Esophagus squamous epithelium (tissue), 5 donors: ENCODE measurements around the gene CSPG4. TPM values are rescaled to one million over a fixed set of nuclear protein-coding genes. Genes with fewer than 3 reads are reported as not detected.
"Not testable (repeated sequence)": the region's sequence is repeated elsewhere in the genome, so short reads cannot be mapped to it uniquely, and the experiment has no call there.

Source experiments
- DNase-seq: peaks from one replicate; lab custom pipeline; 2025; lab: John Stamatoyannopoulos, UW
- H3K27ac ChIP-seq, 4 donors: fragments of 200-600 bp; sonication (generic); one replicate each; pipeline ENCODE4 v1.5.1; 2016 to 2019; ENCODE audit warnings: mild to moderate bottlenecking in 1 of 4
- H3K27me3 ChIP-seq, 4 donors: fragments of 200-600 bp; sonication (generic); 1 replicate in 3 of 4; 2 replicates in 1 of 4; pipeline versions ENCODE4 v1.5.1 to v1.6.0; 2017 to 2021; ENCODE audit warnings: antibody characterized with exemption in 1 of 4
- H3K36me3 ChIP-seq, 3 donors: fragments of 200-600 bp; sonication (generic); one replicate each; pipeline ENCODE4 v1.5.1; 2016 to 2019
- H3K4me1 ChIP-seq, 3 donors: fragments of 200-600 bp; sonication (generic); one replicate each; pipeline ENCODE4 v1.5.1; 2017 to 2019
- H3K4me3 ChIP-seq, 4 donors: fragments of 200-600 bp; sonication (generic); 1 replicate in 3 of 4; 2 replicates in 1 of 4; pipeline ENCODE4 v1.5.1; 2016 to 2019; ENCODE audit warnings: mild to moderate bottlenecking in 2 of 4, moderate library complexity in 1 of 4
- H3K9me3 ChIP-seq, 3 donors: fragments of 200-600 bp; sonication (generic); one replicate each; pipeline ENCODE4 v1.5.1; 2016 to 2019
- CTCF ChIP-seq, 6 experiments: fragments of 450-650 bp in 4 of 6; fragments of 200-600 bp in 2 of 6; sonication (generic) in 2 of 6; IDR thresholded peaks; one replicate each; pipeline ENCODE4 v1.5.1; 2016 to 2019; ENCODE audit warnings: antibody characterized with exemption in 6 of 6, mild to moderate bottlenecking in 4 of 6, moderate library complexity in 4 of 6
- POLR2A ChIP-seq, 4 donors: fragments of 450-650 bp; IDR thresholded peaks; one replicate each; pipeline ENCODE4 v1.6.1; 2017; ENCODE audit warnings: antibody characterized with exemption in 4 of 4, mild to moderate bottlenecking in 4 of 4, moderate library complexity in 3 of 4
- WGBS, 2 donors: methylation state at CpG; one replicate each; pipeline ENCODE4 v1.1.5; 2018; 5-methylcytosine and 5-hydroxymethylcytosine counted together
- intact Hi-C: fragments of 100-400 bp; cut with DNase I; formaldehyde crosslinking; loops from one replicate; pipeline ENCODE4 v1.15.0; 2022
- total RNA-seq, 4 donors: library from RNA; depleted of rRNA; stranded (reverse); fragments of >200 nt; gene quantifications; one replicate each; pipeline ENCODE4 v1.1.0, GENCODE V29; 2016
- donor health status: DM: yes; HTN: yes; CAD: no.

CSPG4 gene
- total RNA-seq, 4 donors from 2014 or later: 2.9 to 13.4 (median 4.2) TPM

DNA sequence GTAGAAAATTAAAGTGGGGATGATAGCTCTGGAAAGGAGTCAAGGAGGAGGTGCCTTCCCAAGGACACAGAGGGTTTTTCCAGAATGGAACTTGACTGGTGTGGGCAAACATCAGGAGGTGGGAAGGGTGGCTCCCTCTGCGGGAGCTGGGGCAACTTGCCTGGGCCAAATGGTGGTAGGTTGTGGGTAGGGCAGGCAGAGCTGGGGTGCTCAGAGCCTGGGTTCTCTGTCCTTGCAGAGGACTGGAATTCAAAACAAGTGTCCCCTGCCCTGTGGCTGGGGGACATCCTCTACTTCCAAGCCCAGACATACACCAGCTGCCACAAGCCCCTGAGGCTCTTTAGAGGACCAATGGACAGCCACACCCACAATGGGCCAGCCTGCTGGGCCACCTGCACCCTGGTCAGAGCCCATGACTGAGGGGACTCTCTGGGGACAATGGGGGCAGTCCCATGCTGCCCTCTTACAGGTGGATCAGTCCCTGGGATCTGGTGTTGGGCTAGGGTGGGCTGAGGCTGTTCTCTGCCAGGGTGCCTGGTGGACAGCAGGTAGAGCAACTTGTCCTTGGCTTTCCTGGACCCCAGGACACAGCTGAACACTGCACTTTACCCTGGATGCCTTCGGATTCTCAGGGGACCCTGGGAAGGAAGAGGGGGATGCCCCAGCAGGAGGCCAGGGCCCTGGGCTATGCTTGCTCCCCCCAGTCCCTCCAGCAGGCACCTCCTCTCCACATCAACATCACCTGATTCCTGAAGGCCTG, 38.6 kb upstream of the CSPG4 start:
- no peak for TF ChIP-seq POLR2A (IDR thresholded peaks at IDR 0.05)
- TF ChIP-seq CTCF (IDR thresholded peaks at IDR 0.05): no peak
- 53% methylated on average over 2 of the region's 2 CpGs; no CpG with 5 or more reads in 1 of the 2 donors for WGBS, 2 donors
- no peaks in the 10 kb centered on the region for H3K9me3 ChIP-seq
- intact Hi-C loops: no loop called here
- H3K4me3 ChIP-seq: no peak overlapping the region
- H3K27ac ChIP-seq: no peak overlapping the region
- no peak for DNase-seq
- H3K4me1 ChIP-seq: no peaks in the 10 kb centered on the region
- H3K27me3 ChIP-seq: no peaks in the 10 kb centered on the region
- no peaks in the 10 kb centered on the region for H3K36me3 ChIP-seq

GRCh38 chr15:75750261-75751050, 37.8 kb upstream of the CSPG4 start:
- WGBS, 2 donors: 85 to 94% methylated on average over 3 to 6 of the region's 10 CpGs

DNA sequence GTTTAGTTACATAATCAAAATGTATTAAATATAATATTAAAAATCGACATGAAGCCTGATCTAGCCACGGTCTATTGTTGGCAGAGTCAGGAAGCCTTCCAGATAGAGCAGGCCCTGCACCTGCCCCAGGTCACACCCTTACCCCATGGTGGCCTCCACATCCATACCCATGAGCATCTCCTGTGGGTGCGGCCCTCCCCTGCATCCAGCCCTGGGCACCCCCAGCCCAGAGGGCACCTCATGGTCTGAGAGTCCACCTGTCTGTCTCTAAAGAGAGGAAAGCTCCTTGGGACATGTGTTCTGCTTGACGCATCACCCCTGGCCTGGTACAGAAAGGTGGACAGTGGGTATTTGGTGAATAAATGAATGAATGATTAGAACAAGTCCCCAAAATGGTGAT, 37.2 kb upstream of the CSPG4 start:
- no peak overlapping the region for H3K4me3 ChIP-seq
- TF ChIP-seq POLR2A (IDR thresholded peaks at IDR 0.05): no peak
- no peak overlapping the region for H3K27ac ChIP-seq
- 86 to 89% methylated on average over 2 to 4 of the region's 4 CpGs for WGBS, 2 donors
- H3K36me3 ChIP-seq: no peaks in the 10 kb centered on the region
- H3K4me1 ChIP-seq: no peaks in the 10 kb centered on the region
- H3K27me3 ChIP-seq: no peaks in the 10 kb centered on the region
- DNase-seq: no peak
- intact Hi-C loops: no loop called here
- H3K9me3 ChIP-seq: no peaks in the 10 kb centered on the region

More at GRCh38 chr15:75750261-75751050, 37.8 kb upstream of the CSPG4 start:
- no peak for TF ChIP-seq POLR2A (IDR thresholded peaks at IDR 0.05)
- TF ChIP-seq CTCF (IDR thresholded peaks at IDR 0.05): no peak
- no peak for DNase-seq
- H3K36me3 ChIP-seq: no peaks in the 10 kb centered on the region
- H3K27ac ChIP-seq: no peak overlapping the region
- H3K4me3 ChIP-seq: no peak overlapping the region
- intact Hi-C loops: no loop called here
- no peaks in the 10 kb centered on the region for H3K4me1 ChIP-seq
- no peaks in the 10 kb centered on the region for H3K27me3 ChIP-seq
- no peaks in the 10 kb centered on the region for H3K9me3 ChIP-seq

- H3K27ac ChIP-seq, H3K27me3 ChIP-seq, H3K36me3 ChIP-seq, intact Hi-C loops, H3K4me3 ChIP-seq, H3K4me1 ChIP-seq, H3K9me3 ChIP-seq, DNase-seq: not testable (repeated sequence)
- WGBS, 2 donors: 71 to 75% methylated on average over 3 of the region's 10 CpGs
Observed at GRCh38 chr15:75748882-75749281, 36.2 kb upstream of the CSPG4 start.

- H3K4me3 ChIP-seq: not testable (repeated sequence)
Observed at GRCh38 chr15:75747121-75747520, 34.5 kb upstream of the CSPG4 start.

GRCh38 chr15:75745305-75745704, 32.7 kb upstream of the CSPG4 start:
- Histone ChIP-seq H3K4me1 (no peaks in the 10 kb centered on the region), H3K27ac (no peak overlapping the region), H3K4me3 (no peak overlapping the region), H3K36me3 (no peaks in the 10 kb centered on the region), H3K9me3 (no peaks in the 10 kb centered on the region), H3K27me3 (no peaks in the 10 kb centered on the region)
- no peak for TF ChIP-seq POLR2A (IDR thresholded peaks at IDR 0.05)
- TF ChIP-seq CTCF (IDR thresholded peaks at IDR 0.05): no peak
- no peak for DNase-seq
- 67 to 89% methylated on average over 1 of the region's 1 CpG for WGBS, 2 donors
- intact Hi-C loops: no loop called here

More at GRCh38 chr15:75747121-75747520, 34.5 kb upstream of the CSPG4 start:
- H3K36me3 ChIP-seq, H3K9me3 ChIP-seq, H3K27me3 ChIP-seq, H3K4me1 ChIP-seq, intact Hi-C loops, DNase-seq, H3K27ac ChIP-seq: not testable (repeated sequence)
- 90 to 98% methylated on average over 3 to 5 of the region's 5 CpGs for WGBS, 2 donors

DNA sequence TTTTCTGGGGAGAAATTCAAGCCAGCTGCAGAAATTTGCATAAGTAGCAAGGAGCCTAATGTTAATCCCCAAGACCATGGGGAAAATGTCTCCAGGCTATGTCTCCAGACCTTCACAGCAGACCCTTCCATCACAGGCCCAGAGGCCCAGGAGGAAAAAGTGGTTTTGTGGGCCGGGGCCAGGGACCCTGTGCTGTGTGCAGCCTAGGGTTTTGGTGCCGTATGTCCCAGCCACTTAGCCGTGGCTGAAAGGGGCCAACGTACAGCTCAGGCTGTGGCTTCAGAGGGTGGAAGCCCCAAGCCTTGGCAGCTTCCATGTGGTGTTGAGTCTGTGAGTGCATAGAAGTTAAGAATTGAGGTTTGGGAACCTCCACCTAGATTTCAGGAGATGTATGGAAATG, 29.7 kb upstream of the CSPG4 start:
- H3K9me3 ChIP-seq, intact Hi-C loops, H3K27ac ChIP-seq, H3K4me3 ChIP-seq, DNase-seq, H3K36me3 ChIP-seq, H3K27me3 ChIP-seq: not testable (repeated sequence)
- H3K4me1 ChIP-seq: peaks cover 5 to 18% (median 7%) of the 10 kb centered on the region in 3 donors
- no CpG with 5 or more reads among the region's 4 CpGs for WGBS, 2 donors
